ENCODE data around the gene ATOH1.

ATOH1 gene

GRCh38 chr4:93791570-93792195, 36.9 kb upstream of the ATOH1 start:
- CTCF ChIA-PET: interaction anchor here (0.6 to 1.3 kb wide), 7 partner anchors 12 to 606 kb away, joined by 3 read pairs; no protein-coding TSS in a partner anchor
- peak; percentile 53 for DNase-seq (ENCODE audit: extremely low spot score)
- POLR2A ChIA-PET: no interaction called here
- TF ChIP-seq CTCF (IDR thresholded peaks at IDR 0.05; ENCODE audit: control extremely low read depth, extremely low read depth, low read depth, missing control alignments): peak; percentile 89

GRCh38 chr4:93802045-93802444, 26.5 kb upstream of the ATOH1 start:
- TF ChIP-seq CTCF (IDR thresholded peaks at IDR 0.05; ENCODE audit: control extremely low read depth, extremely low read depth, low read depth, missing control alignments): no peak
- CTCF ChIA-PET: no interaction called here
- DNase-seq (ENCODE audit: extremely low spot score): no peak
- POLR2A ChIA-PET: no interaction called here

- no peak for TF ChIP-seq CTCF (IDR thresholded peaks at IDR 0.05; ENCODE audit: control extremely low read depth, extremely low read depth, low read depth, missing control alignments)
- ChIA-PET CTCF (interaction anchor here (1.1 kb wide), 1 partner anchor 18 kb away, joined by 3 read pairs; no protein-coding TSS in a partner anchor), POLR2A (no interaction called here)
- DNase-seq (ENCODE audit: extremely low spot score): no peak
Observed at GRCh38 chr4:93809773-93810172, 18.8 kb upstream of the ATOH1 start.

GRCh38 chr4:93810340-93810992, 18.1 kb upstream of the ATOH1 start:
- CTCF ChIA-PET: interaction anchor here (1.1 to 1.4 kb wide), 2 partner anchors 11 to 19 kb away, joined by 3 read pairs; no protein-coding TSS in a partner anchor
- no peak for DNase-seq (ENCODE audit: extremely low spot score)
- POLR2A ChIA-PET: no interaction called here
- TF ChIP-seq CTCF (IDR thresholded peaks at IDR 0.05; ENCODE audit: control extremely low read depth, extremely low read depth, low read depth, missing control alignments): no peak

GRCh38 chr4:93813092-93813491, 15.5 kb upstream of the ATOH1 start:
- POLR2A ChIA-PET: no interaction called here

GRCh38 chr4:93814141-93814540, 14.4 kb upstream of the ATOH1 start:
- TF ChIP-seq CTCF (IDR thresholded peaks at IDR 0.05; ENCODE audit: control extremely low read depth, extremely low read depth, low read depth, missing control alignments): no peak
- DNase-seq (ENCODE audit: extremely low spot score): no peak
- POLR2A ChIA-PET: interaction anchor here (0.6 kb wide), 1 partner anchor 616 kb away, joined by 3 read pairs; no protein-coding TSS in a partner anchor
- CTCF ChIA-PET: interaction anchor here (1.4 kb wide), 1 partner anchor 19 kb away, joined by 3 read pairs; no protein-coding TSS in a partner anchor

More at GRCh38 chr4:93813092-93813491, 15.5 kb upstream of the ATOH1 start:
- no peak for TF ChIP-seq CTCF (IDR thresholded peaks at IDR 0.05; ENCODE audit: control extremely low read depth, extremely low read depth, low read depth, missing control alignments)
- CTCF ChIA-PET: no interaction called here
- DNase-seq (ENCODE audit: extremely low spot score): no peak
